Adipocyte (in vitro differentiated cells): ENCODE results near the gene ZBTB39.
A peak's percentile ranks its signal among the peaks of the same experiment; 100 is the strongest.
"Not testable (repeated sequence)": the region's sequence is repeated elsewhere in the genome, so short reads cannot be mapped to it uniquely, and the experiment has no call there.

Experiments
- DNase-seq: peaks from one replicate; pipeline ENCODE4 v3.0.0-alpha.2; 2015; ENCODE audit warnings: low read depth
- H3K27me3 ChIP-seq: replicated peaks from 2 replicates; pipeline ENCODE4 v1.7.0; 2013; ENCODE audit warnings: mild to moderate bottlenecking, low read length, moderate library complexity; ENCODE audit not compliant: control insufficient read depth, insufficient read depth
- H3K36me3 ChIP-seq: 2 replicates; pipeline ENCODE4 v1.7.0; 2013; ENCODE audit warnings: low read length, mild to moderate bottlenecking, moderate library complexity; ENCODE audit not compliant: control insufficient read depth, insufficient read depth, severe bottlenecking
- H3K4me1 ChIP-seq: 2 replicates; pipeline ENCODE4 v1.7.0; 2013; ENCODE audit warnings: mild to moderate bottlenecking, low read length, moderate library complexity; ENCODE audit not compliant: control insufficient read depth, insufficient read depth
- H3K4me3 ChIP-seq: 2 replicates; pipeline ENCODE4 v1.7.0; 2013; ENCODE audit warnings: mild to moderate bottlenecking, low read length, moderate library complexity
- H3K9ac ChIP-seq: 2 replicates; pipeline ENCODE4 v1.7.0; 2013; ENCODE audit warnings: mild to moderate bottlenecking, low read length, moderate library complexity
- H3K9me3 ChIP-seq: 2 replicates; pipeline ENCODE4 v1.7.0; 2013; ENCODE audit warnings: mild to moderate bottlenecking, low read length, moderate library complexity; ENCODE audit not compliant: control insufficient read depth

Gene ZBTB39, protein sequence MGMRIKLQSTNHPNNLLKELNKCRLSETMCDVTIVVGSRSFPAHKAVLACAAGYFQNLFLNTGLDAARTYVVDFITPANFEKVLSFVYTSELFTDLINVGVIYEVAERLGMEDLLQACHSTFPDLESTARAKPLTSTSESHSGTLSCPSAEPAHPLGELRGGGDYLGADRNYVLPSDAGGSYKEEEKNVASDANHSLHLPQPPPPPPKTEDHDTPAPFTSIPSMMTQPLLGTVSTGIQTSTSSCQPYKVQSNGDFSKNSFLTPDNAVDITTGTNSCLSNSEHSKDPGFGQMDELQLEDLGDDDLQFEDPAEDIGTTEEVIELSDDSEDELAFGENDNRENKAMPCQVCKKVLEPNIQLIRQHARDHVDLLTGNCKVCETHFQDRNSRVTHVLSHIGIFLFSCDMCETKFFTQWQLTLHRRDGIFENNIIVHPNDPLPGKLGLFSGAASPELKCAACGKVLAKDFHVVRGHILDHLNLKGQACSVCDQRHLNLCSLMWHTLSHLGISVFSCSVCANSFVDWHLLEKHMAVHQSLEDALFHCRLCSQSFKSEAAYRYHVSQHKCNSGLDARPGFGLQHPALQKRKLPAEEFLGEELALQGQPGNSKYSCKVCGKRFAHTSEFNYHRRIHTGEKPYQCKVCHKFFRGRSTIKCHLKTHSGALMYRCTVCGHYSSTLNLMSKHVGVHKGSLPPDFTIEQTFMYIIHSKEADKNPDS

DNA sequence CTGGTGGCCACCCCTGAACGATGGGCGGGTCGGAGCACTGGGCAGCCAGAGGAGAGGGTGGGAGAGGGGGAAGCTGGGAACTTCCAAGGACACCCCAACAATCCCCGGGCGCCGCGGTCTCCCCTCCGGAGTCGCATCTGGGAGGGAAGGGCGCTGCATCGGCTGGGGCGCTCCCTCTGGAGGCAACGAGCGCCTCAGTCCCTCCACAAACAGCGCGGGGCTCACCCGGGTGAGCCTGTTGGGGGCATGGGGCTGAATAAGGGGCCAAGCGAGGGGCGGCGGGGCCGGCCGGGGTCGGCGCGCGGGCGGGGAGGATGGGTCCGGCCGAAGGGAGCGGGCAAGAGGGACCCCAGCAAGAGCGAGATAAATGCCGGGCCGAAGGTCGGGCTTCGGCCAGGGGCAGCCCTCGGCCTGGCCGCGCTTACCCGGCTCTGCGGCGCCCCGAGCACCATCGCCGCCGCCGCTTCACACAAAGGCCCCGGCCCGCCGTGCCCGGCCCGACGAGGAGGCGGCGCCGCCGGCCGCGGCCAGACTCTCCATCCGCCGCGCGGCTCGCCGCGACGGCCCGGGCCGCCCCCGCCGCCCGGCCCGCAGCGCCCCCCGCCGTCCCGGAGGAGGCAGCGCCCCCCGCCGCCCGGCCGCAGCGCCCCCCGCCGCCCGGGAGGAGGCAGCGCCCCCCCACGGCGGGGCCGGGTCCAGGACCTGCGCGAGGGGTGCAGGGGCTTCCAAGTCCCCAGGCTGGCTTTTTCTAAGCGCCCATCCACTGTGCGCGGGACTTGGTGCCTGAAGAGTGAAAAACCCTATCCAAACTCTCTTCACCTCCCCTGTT is at the start of gene ZBTB39:
Gene ZBTB39 (minus strand): TSS at position 567 of the 829 bp plus-strand sequence. CDS start 1,629 bp downstream, outside the sequence.
- peak within 1 kb of the TSS; percentile 86 for H3K4me3 ChIP-seq
- peaks cover 21% of the 10 kb centered on the region for H3K4me1 ChIP-seq
- no peaks in the 10 kb centered on the region for H3K27me3 ChIP-seq
- DNase-seq, result peak; percentile 87
- H3K9me3 ChIP-seq, result no peaks in the 10 kb centered on the region
- H3K36me3 ChIP-seq, result peaks cover 24% of the 10 kb centered on the region
- H3K9ac ChIP-seq, result peak within 1 kb of the TSS; percentile 89

- no peaks in the 10 kb centered on the region for H3K9me3 ChIP-seq
- no peak overlapping the region for H3K9ac ChIP-seq
- no peaks in the 10 kb centered on the region for H3K27me3 ChIP-seq
- peaks cover 23% of the 10 kb centered on the region for H3K36me3 ChIP-seq
- H3K4me1 ChIP-seq, result no peaks in the 10 kb centered on the region
- DNase-seq, result no peak
- H3K4me3 ChIP-seq, result no peak overlapping the region
These were observed 49.5 kb upstream of the ZBTB39 start for GRCh38 chr12:57055824-57056223.

- H3K4me1 ChIP-seq, DNase-seq, H3K9ac ChIP-seq, H3K9me3 ChIP-seq, H3K36me3 ChIP-seq, H3K4me3 ChIP-seq: not testable (repeated sequence)
- H3K27me3 ChIP-seq, result peaks cover 11% of the 10 kb centered on the region
These were observed 47.6 kb upstream of the ZBTB39 start for GRCh38 chr12:57053901-57054300.

DNA sequence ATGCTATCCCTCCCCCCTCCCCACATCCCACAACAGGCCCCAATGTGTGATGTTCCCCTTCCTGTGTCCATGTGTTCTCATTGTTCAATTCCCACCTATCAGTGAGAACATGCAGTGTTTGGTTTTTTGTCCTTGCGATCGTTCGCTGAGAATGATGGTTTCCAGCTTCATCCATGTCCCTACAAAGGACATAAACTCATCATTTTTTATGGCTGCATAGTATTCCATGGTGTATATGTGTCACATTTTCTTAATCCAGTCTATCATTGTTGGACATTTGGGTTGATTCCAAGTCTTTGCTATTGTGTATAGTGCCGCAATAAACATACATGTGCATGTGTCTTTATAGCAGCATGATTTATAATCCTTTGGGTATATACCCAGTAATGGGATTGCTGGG is 46.8 kb upstream of the ZBTB39 start:
- not testable (repeated sequence) for H3K9me3 ChIP-seq, DNase-seq, H3K4me3 ChIP-seq, H3K36me3 ChIP-seq, H3K9ac ChIP-seq, H3K4me1 ChIP-seq
- peaks cover 15% of the 10 kb centered on the region for H3K27me3 ChIP-seq

- no peak for DNase-seq
- Histone ChIP-seq H3K9ac (no peak overlapping the region), H3K27me3 (peaks cover 35% of the 10 kb centered on the region), H3K9me3 (no peaks in the 10 kb centered on the region), H3K4me1 (no peaks in the 10 kb centered on the region), H3K36me3 (no peaks in the 10 kb centered on the region), H3K4me3 (no peak overlapping the region)
These were observed 44.7 kb upstream of the ZBTB39 start for GRCh38 chr12:57051011-57051410.

GRCh38 chr12:57049890-57050289 is 43.5 kb upstream of the ZBTB39 start, which contains the start of gene MYO1A:
Gene MYO1A, minus strand, starts transcription at chr12:57050129. Its CDS starts 1,806 bp downstream, at chr12:57048323.
- no peak within 1 kb of the TSS for H3K4me3 ChIP-seq
- H3K4me1 ChIP-seq, result no peaks in the 10 kb centered on the region
- peak; percentile 10 for DNase-seq
- no peaks in the 10 kb centered on the region for H3K9me3 ChIP-seq
- no peak within 1 kb of the TSS for H3K9ac ChIP-seq
- H3K36me3 ChIP-seq, result no peaks in the 10 kb centered on the region
- H3K27me3 ChIP-seq, result peaks cover 46% of the 10 kb centered on the region

- no peak for DNase-seq
- H3K9ac ChIP-seq, result no peak overlapping the region
- H3K4me1 ChIP-seq, result no peaks in the 10 kb centered on the region
- H3K27me3 ChIP-seq, result peaks cover 50% of the 10 kb centered on the region
- H3K4me3 ChIP-seq, result no peak overlapping the region
- no peaks in the 10 kb centered on the region for H3K9me3 ChIP-seq
- H3K36me3 ChIP-seq, result no peaks in the 10 kb centered on the region
These were observed 42.7 kb upstream of the ZBTB39 start for GRCh38 chr12:57049119-57049446.

DNA sequence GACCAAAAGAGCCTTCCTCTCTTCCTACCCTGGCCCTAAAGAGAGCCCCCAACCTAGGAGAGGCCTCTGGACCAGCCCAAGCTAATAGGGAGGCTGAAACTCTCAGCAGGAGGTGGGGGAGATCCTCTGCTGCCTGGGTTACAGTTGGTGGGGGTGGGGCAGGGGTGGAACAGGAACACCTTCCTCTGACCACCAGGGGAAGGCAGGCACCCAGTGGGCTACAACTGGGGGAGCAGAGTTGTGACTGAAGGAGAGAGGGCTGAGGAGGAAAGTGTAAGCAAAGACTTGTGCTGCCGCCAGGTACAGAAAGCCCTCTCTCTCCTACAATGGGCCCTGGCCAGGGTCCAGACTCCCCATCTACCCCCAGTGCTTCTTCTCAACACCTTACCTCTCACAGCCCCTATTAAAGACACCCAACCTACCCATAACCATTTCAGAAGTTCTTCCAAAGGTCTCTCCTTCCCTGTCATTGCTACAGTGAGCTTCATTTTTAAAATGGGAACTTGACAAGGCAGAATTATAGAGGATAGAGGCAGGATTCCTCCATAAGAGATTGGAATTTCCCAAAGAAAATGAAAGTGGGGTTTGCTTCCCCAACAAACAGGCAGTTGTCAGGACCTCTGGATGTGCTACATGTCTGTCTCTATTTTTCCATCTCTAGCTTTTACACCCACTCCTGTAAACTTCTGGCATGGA is 42.2 kb upstream of the ZBTB39 start:
- no peak overlapping the region for H3K4me3 ChIP-seq
- no peaks in the 10 kb centered on the region for H3K36me3 ChIP-seq
- H3K9ac ChIP-seq, result no peak overlapping the region
- peaks cover 55% of the 10 kb centered on the region for H3K27me3 ChIP-seq
- no peaks in the 10 kb centered on the region for H3K4me1 ChIP-seq
- no peaks in the 10 kb centered on the region for H3K9me3 ChIP-seq
- no peak for DNase-seq

- Histone ChIP-seq H3K27me3 (peaks cover 61% of the 10 kb centered on the region), H3K9ac (no peak overlapping the region)
- DNase-seq, result no peak
These were observed 41.6 kb upstream of the ZBTB39 start for GRCh38 chr12:57047981-57048380.

DNA sequence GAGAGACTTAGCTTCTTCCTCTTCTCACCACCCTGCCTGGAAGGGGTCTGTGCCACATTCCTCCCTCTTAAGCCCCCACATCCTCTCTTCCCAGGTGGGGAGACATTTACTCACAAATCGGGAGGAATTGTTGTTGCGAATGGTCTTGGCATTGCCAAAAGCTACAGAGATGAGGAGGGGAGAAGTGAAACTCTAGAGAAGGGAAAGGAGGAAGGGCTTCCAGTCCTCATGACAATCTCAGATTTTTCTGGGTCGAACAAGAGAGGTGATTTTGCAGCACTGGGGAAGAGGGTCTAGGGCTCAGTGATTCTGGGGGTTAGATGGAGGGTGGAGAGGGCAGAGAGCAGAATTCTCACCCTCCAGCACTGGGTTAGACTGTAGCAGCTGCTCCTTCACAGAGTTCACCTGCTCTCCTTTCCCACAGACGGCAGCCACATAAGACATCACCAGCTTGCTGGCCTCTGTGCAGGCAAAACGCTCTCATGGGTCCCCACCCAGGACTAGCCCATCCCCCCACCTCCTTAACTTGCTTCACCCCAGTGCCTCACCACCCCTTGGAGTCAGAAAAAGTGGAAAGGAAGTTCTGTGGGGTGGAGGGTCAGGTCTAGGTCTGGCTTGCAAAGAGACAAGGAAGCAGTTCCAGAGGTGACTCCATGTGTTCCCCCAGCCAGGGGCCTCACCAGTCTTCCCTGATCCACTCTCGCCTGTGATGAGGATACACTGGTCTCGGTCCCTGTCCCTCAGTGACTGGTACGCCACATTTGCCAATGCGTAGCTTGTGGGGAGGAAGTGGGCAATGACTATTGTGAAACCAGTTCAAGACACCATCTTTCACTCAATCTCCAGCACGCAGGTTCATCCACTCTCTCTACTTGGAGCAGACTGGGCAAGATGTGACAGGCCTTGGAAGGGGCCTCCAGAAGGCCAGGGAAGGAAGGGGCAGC is 40.9 kb upstream of the ZBTB39 start:
- Histone ChIP-seq H3K27me3 (peaks cover 67% of the 10 kb centered on the region), H3K4me1 (no peaks in the 10 kb centered on the region), H3K4me3 (no peak overlapping the region), H3K9me3 (no peaks in the 10 kb centered on the region), H3K9ac (no peak overlapping the region), H3K36me3 (no peaks in the 10 kb centered on the region)
- no peak for DNase-seq

More at GRCh38 chr12:57047981-57048380, 41.6 kb upstream of the ZBTB39 start:
- no peak overlapping the region for H3K4me3 ChIP-seq
- H3K36me3 ChIP-seq, result no peaks in the 10 kb centered on the region
- no peaks in the 10 kb centered on the region for H3K9me3 ChIP-seq
- H3K4me1 ChIP-seq, result no peaks in the 10 kb centered on the region
